ENCODE measurements around the gene HOXC4. TPM values are rescaled to one million over a fixed set of nuclear protein-coding genes. Genes with fewer than 3 reads are reported as not detected.

Gene HOXC4
- total and polyA plus RNA-seq, 2 of the 8 experiments (the other 6 are each of a cell fraction or from before 2014, with no cell fraction given) = not detected

DNA sequence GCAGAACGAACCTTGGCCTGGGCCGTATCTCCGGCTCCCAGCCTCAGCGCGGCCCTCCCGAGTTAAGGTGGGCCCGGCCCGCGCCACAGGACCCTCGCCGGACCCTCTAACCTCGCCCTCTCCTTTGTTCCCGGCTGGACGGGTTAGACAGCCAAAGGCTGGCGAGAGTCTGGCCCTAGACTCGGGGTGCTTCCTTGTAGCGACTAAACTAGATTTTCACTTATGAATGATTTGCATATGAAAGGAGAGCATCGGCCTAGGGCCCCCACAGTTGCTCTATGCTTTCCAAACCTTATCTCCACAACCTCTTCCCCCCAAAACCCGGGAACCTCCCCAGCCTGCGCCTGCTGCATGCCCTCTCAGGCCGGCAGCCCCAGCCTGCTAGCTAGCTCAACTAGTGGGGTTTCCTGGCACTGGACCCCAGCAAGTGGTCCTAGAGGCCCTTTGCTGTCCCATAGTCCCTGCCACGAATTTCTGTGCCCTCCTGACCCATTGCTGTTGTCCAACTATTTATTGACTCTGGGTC, 18.8 kb upstream of the HOXC4 start:
- Histone ChIP-seq H4K5ac (ENCODE audit: insufficient read length, low read depth, low read length) (no peak overlapping the region), H4K20me1 (replicated peaks in 1 of 2; ENCODE audit: control insufficient read depth in 1 of 2, insufficient read depth in 2 of 2, low read length in 2 of 2) (peaks cover 12 to 23% of the 10 kb centered on the region in 2 experiments), H3K9me3 (ENCODE audit: insufficient read depth in 2 of 2, low read depth in 1 of 2, low read length in 1 of 2) (no peaks in the 10 kb centered on the region; a peak in 1 of 4 replicates), H3K4me3 (ENCODE audit: extremely low read depth in 1 of 4, insufficient read depth in 2 of 4, low read depth in 3 of 4, low read length in 4 of 4) (no peak overlapping the region), H2BK20ac (ENCODE audit: low read length) (no peak overlapping the region), H3K23ac (ENCODE audit: insufficient read length) (no peak overlapping the region), H3K4me1 (replicated peaks in 1 of 4; ENCODE audit: control insufficient read depth in 3 of 4, insufficient read depth in 4 of 4, low read length in 3 of 4) (peaks cover 0 to 7% (median 0%) of the 10 kb centered on the region in 4 experiments; a peak in 4 of 7 replicates), H3K9ac (replicated peaks in 1 of 4; ENCODE audit: extremely low read depth in 1 of 4, low read depth in 3 of 4, low read length in 3 of 4) (no peak overlapping the region), H4K91ac (replicated peaks; ENCODE audit: insufficient read length, low read length) (no peak overlapping the region), H3K4me2 (ENCODE audit: insufficient read depth in 1 of 2, low read depth in 2 of 2, low read length in 2 of 2) (no peak overlapping the region), H2BK120ac (replicated peaks; ENCODE audit: low read depth, low read length) (no peak overlapping the region), H3K18ac (ENCODE audit: extremely low read depth, low read length) (no peak overlapping the region), H3K27ac (ENCODE audit: low read depth, low read length) (no peak overlapping the region), H3K4ac (replicated peaks; ENCODE audit: insufficient read length, low read depth, low read length) (no peak overlapping the region), H3K14ac (ENCODE audit: insufficient read length) (no peak overlapping the region), H2AK5ac (ENCODE audit: low read depth, low read length) (no peak overlapping the region), H3K56ac (replicated peaks; ENCODE audit: insufficient read length, low read depth, low read length) (no peak overlapping the region), H3K36me3 (ENCODE audit: control insufficient read depth in 2 of 4, insufficient read depth in 4 of 4, low read length in 3 of 4) (peaks cover 0 to 8% (median 0%) of the 10 kb centered on the region in 4 experiments; a peak in 1 of 8 replicates), H2BK5ac (ENCODE audit: low read depth, low read length) (no peak overlapping the region), H3K79me1 (ENCODE audit: low read depth, low read length) (no peaks in the 10 kb centered on the region), H2BK12ac (ENCODE audit: low read depth, low read length) (no peak overlapping the region), H2BK15ac (ENCODE audit: low read length) (no peak overlapping the region), H3K79me2 (ENCODE audit: control insufficient read depth in 1 of 2, insufficient read depth in 2 of 2, low read length in 2 of 2) (no peaks in the 10 kb centered on the region), H3K27me3 (replicated peaks in 1 of 4; ENCODE audit: control insufficient read depth in 3 of 4, extremely low read depth in 1 of 4, insufficient read depth in 3 of 4, low read length in 3 of 4) (peaks cover 96 to 100% (median 98%) of the 10 kb centered on the region in 4 experiments), H3K23me2 (ENCODE audit: low read depth, low read length) (no peaks in the 10 kb centered on the region), H2AFZ (ENCODE audit: low read length) (no peak overlapping the region), H4K8ac (ENCODE audit: extremely low read depth, insufficient read depth, low read length) (no peak overlapping the region)
- FAIRE-seq = no peak
- DNase-seq (ENCODE audit: low read depth in 1 of 2, low spot score in 2 of 2) = no peak
- WGBS, 2 experiments (ENCODE audit: extremely low coverage in 1 of 2, insufficient coverage in 1 of 2, insufficient read length in 1 of 2, insufficient replicate concordance in 2 of 2, low coverage in 1 of 2, low lambda C conversion rate in 2 of 2, missing lambda C conversion rate in 1 of 2) = 29% methylated on average over 14 of the region's 22 CpGs; no CpG with 5 or more reads in 1 of the 2 experiments
- POLR2A ChIA-PET (ENCODE audit: partially characterized antibody) = interaction anchor here (0.6 to 1.0 kb wide), 4 partner anchors 9 to 40 kb away, joined by 3 to 4 read pairs (median 3); no protein-coding TSS in a partner anchor
- CTCF ChIA-PET (ENCODE audit: partially characterized antibody) = interaction anchor here (0.6 to 20.0 kb wide), 13 partner anchors 10 to 180 kb away, joined by 3 to 339 read pairs (median 3); partner anchors contain the start of genes HOXC10, HOXC4 and SMUG1
- TF ChIP-seq EZH2 (IDR thresholded peaks at IDR 0.05; ENCODE audit: low read depth, low read length, severe bottlenecking) (peak; percentile 94), CBX8 (IDR thresholded peaks at IDR 0.05; ENCODE audit: borderline replicate concordance, low read depth, low read length) (peak; percentile 37; the same call in 1 of the 2 replicates), SUZ12 (IDR thresholded peaks at IDR 0.05; ENCODE audit: low read length) (peak; percentile 90), HDAC6 (IDR thresholded peaks at IDR 0.05; ENCODE audit: low read depth, low read length) (no peak)

Measured in H1 (cell line).